K562 (cell line): ENCODE data around the gene INCA1. TPM values are rescaled to one million over a fixed set of nuclear protein-coding genes. Genes with fewer than 3 reads are reported as not detected.

Source experiments
- FOXA1 ChIP-seq: fragments of 450-650 bp; IDR thresholded peaks from 2 replicates; pipeline ENCODE4 v1.6.1; 2016; ENCODE audit warnings: mild to moderate bottlenecking, borderline replicate concordance
- FOXA3 ChIP-seq, 2 experiments: fragments of 450-650 bp in 1 of 2; sonication (generic) in 1 of 2; formaldehyde crosslinking; IDR thresholded peaks in 1 of 2; conservative IDR thresholded peaks in 1 of 2; 2 replicates each; pipeline versions ENCODE4 v1.4.0 to v1.8.0; 2020 to 2022; ENCODE audit warnings: mild to moderate bottlenecking in 2 of 2, missing genetic modification reagents in 1 of 2
- FUS ChIP-seq: fragments of 200-400 bp; formaldehyde crosslinking; optimal IDR thresholded peaks from 2 replicates; pipeline ENCODE3; 2017; ENCODE audit warnings: low read depth, low read length
- KHSRP ChIP-seq: fragments of 450-650 bp; IDR thresholded peaks from 2 replicates; pipeline ENCODE4 v1.6.1; 2017
- MEF2A ChIP-seq: IDR thresholded peaks from 2 replicates; pipeline ENCODE4 v1.6.1; 2011; ENCODE audit warnings: low read depth, mild to moderate bottlenecking, low read length, moderate library complexity; ENCODE audit not compliant: control insufficient read depth
- NCOA1 ChIP-seq: fragments of 450-650 bp; IDR thresholded peaks from 2 replicates; pipeline ENCODE4 v1.6.1; 2016; ENCODE audit warnings: low read depth
- NR2C2 ChIP-seq, 2 experiments: fragments of 200-800 bp in 1 of 2; sonication (Bioruptor generic) in 1 of 2; sonication (generic) in 1 of 2; formaldehyde crosslinking in 1 of 2; IDR thresholded peaks; 2 replicates each; pipeline versions ENCODE4 v1.6.1 to v1.8.0; 2016 to 2022; ENCODE audit warnings: mild to moderate bottlenecking in 1 of 2, missing compliant biosample characterization in 1 of 2, missing genetic modification characterization in 1 of 2, missing genetic modification reagents in 1 of 2
- NR3C1 ChIP-seq: sonication (generic); formaldehyde crosslinking; IDR thresholded peaks from 2 replicates; pipeline ENCODE4 v1.8.1; 2022; ENCODE audit warnings: missing genetic modification reagents
- POU5F1 ChIP-seq: fragments of 150-350 bp; IDR thresholded peaks from 2 replicates; pipeline ENCODE4 v1.6.1; 2014; ENCODE audit warnings: borderline replicate concordance, low read length, low read depth, mild to moderate bottlenecking; ENCODE audit not compliant: partially characterized antibody
- RAD51 ChIP-seq: fragments of 450-650 bp; IDR thresholded peaks from 2 replicates; pipeline ENCODE4 v1.7.1; 2016; ENCODE audit warnings: low read depth, mild to moderate bottlenecking, borderline replicate concordance
- RFX5 ChIP-seq: IDR thresholded peaks from 2 replicates; pipeline ENCODE4 v1.6.1; 2011; ENCODE audit warnings: low read depth, mild to moderate bottlenecking, improper control_type of control experiment, low read length
- SAFB ChIP-seq: fragments of 200-400 bp; formaldehyde crosslinking; IDR thresholded peaks from 2 replicates; pipeline ENCODE4 v1.6.1; 2017; ENCODE audit warnings: low read depth, low read length, borderline replicate concordance
- SETDB1 ChIP-seq: IDR thresholded peaks from one replicate; pipeline ENCODE4 v1.6.1; 2012; ENCODE audit warnings: low read length, control low read depth, inconsistent platforms
- SRSF3 ChIP-seq: fragments of 200-400 bp; formaldehyde crosslinking; IDR thresholded peaks from 2 replicates; pipeline ENCODE4 v1.6.1; 2016; ENCODE audit warnings: mild to moderate bottlenecking, low read length, moderate library complexity; ENCODE audit not compliant: insufficient read depth
- SRSF7 ChIP-seq: fragments of 200-400 bp; formaldehyde crosslinking; optimal IDR thresholded peaks from 2 replicates; pipeline ENCODE3; 2017; ENCODE audit warnings: mild to moderate bottlenecking, low read depth, low read length
- TCF7 ChIP-seq: sonication (generic); IDR thresholded peaks from 2 replicates; pipeline ENCODE4 v1.6.1; 2016; ENCODE audit warnings: antibody characterized with exemption, borderline replicate concordance
- ZBTB9 ChIP-seq: fragments of 450-650 bp; formaldehyde crosslinking; IDR thresholded peaks from 2 replicates; pipeline ENCODE4 v1.4.0; 2020; ENCODE audit warnings: mild to moderate bottlenecking, moderate library complexity
- ZC3H11A ChIP-seq: IDR thresholded peaks from 2 replicates; pipeline ENCODE4 v1.6.1; 2012; ENCODE audit warnings: low read depth, low read length, improper control_type of control experiment
- ZEB2 ChIP-seq: fragments of 450-650 bp; IDR thresholded peaks from 2 replicates; pipeline ENCODE4 v1.6.1; 2016
- ZNF274 ChIP-seq: IDR thresholded peaks from 2 replicates; pipeline ENCODE4 v1.6.1; 2011; ENCODE audit warnings: low read depth, mild to moderate bottlenecking, low read length, moderate library complexity, borderline replicate concordance
- ZNF766 ChIP-seq: fragments of 200-800 bp; sonication (Bioruptor generic); conservative IDR thresholded peaks from 2 replicates; pipeline ENCODE4 v1.6.1; 2016; ENCODE audit warnings: missing genetic modification characterization, missing compliant biosample characterization
- polyA plus RNA-seq, 8 experiments: library from polyadenylated mRNA; depleted of rRNA in 4 of 8; stranded (reverse) in 5 of 8; unstranded in 3 of 8; fragments of >200 nt; fragmentation: Nextera tagmentation in 2 of 8; fragmentation: Illumina TruSeq in 1 of 8; extraction: Ambion mirVana in 2 of 8; extraction: Trizol in 1 of 8; gene quantifications; 2 replicates each; pipeline versions ENCODE4 v1.2.1 to v1.2.3, GENCODE V29; 2011 to 2014; ENCODE audit warnings: inconsistent platforms in 1 of 8, missing spikeins in 1 of 8
- total RNA-seq, 7 experiments: library from RNA; depleted of rRNA in 6 of 7; stranded (reverse); fragments of >200 nt in 6 of 7; fragmentation: Illumina TruSeq in 2 of 7; extraction: Trizol in 2 of 7; gene quantifications; 2 replicates each; pipeline versions ENCODE4 v1.2.1 to v1.2.3, GENCODE V29; 2011 to 2021; ENCODE audit warnings: low replicate concordance in 1 of 7
- TF ChIP-seq, protein P1 (sequence below): fragments of 250-450 bp; sonication (Bioruptor Pico); IDR thresholded peaks from 2 replicates; pipeline ENCODE4 v1.9.0; 2021; ENCODE audit warnings: mild to moderate bottlenecking, inconsistent platforms
- TF ChIP-seq, protein P2 (sequence below): sonication (generic); formaldehyde crosslinking; IDR thresholded peaks from 2 replicates; pipeline ENCODE4 v1.8.1; 2023; ENCODE audit warnings: mild to moderate bottlenecking, missing genetic modification reagents

Gene INCA1
- total and polyA plus RNA-seq, 9 of the 15 experiments (the other 6 are each of a cell fraction or from before 2014, with no cell fraction given): 0.08 to 0.50 (median 0.13) TPM; not detected in 4

DNA sequence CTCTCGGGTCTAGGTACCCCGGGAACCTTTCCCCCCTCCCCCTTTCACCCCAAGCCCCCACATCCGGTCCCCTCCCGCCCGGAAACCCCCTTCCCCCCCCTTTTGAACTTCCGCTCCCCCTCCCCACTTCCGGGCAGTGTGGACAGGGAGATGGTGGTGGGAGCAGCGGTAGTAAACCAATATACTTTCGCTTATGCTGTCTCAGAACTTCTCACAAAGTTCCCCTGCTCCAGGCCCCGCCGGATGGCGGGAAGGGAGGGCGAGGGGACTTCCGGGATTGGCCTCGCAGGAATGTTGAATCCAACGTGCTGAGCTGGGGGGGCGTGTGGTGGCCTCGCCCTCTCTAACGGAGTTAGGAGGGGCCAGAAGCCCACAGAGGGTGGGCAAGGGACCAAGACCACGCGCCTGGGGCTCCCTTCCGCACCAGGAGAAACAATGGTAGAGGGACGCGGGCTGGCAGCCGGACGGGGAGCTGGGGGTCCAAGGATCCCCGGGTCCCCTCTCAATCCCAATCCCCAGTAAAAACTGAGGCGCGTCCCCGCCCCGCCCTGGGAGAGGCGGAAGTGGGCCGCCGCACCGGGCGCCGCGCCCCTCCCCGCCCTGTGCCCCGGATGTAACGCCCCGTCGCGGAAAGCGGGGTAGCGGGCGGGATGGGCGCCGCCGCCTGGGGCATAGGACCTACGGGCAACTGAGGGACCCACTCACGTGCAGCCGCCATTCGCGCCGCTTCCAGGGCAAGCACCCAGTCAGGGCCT lies 49.7 kb downstream of the INCA1 start (continued):
- TF ChIP-seq SRSF7: no peak
- TF ChIP-seq NR2C2 (CRISPR knock-in tag; IDR thresholded peaks at IDR 0.05): no peak
- TF ChIP-seq NR2C2 (tag; IDR thresholded peaks at IDR 0.05): 0 out of 2 replicates have a peak, but pooled peaks have one; percentile 40
- no peak for TF ChIP-seq SETDB1
- no peak for TF ChIP-seq TCF7
- 0 out of 4 replicates have a peak, but pooled peaks of 1 of the 2 experiments have one; percentile 33 for TF ChIP-seq FOXA3 (CRISPR knock-in tag; conservative IDR thresholded peaks at IDR 0.05 in 1 of 2, IDR thresholded peaks at IDR 0.05 in 1 of 2)
- TF ChIP-seq, protein P1, sequence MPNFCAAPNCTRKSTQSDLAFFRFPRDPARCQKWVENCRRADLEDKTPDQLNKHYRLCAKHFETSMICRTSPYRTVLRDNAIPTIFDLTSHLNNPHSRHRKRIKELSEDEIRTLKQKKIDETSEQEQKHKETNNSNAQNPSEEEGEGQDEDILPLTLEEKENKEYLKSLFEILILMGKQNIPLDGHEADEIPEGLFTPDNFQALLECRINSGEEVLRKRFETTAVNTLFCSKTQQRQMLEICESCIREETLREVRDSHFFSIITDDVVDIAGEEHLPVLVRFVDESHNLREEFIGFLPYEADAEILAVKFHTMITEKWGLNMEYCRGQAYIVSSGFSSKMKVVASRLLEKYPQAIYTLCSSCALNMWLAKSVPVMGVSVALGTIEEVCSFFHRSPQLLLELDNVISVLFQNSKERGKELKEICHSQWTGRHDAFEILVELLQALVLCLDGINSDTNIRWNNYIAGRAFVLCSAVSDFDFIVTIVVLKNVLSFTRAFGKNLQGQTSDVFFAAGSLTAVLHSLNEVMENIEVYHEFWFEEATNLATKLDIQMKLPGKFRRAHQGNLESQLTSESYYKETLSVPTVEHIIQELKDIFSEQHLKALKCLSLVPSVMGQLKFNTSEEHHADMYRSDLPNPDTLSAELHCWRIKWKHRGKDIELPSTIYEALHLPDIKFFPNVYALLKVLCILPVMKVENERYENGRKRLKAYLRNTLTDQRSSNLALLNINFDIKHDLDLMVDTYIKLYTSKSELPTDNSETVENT (CRISPR knock-in tag): no peak
- no peak for TF ChIP-seq POU5F1
- TF ChIP-seq ZNF274: no peak
- no peak for TF ChIP-seq RAD51
- no peak for TF ChIP-seq MEF2A
- no peak for TF ChIP-seq ZEB2
- TF ChIP-seq SAFB: no peak
- TF ChIP-seq ZNF766 (CRISPR knock-in tag): no peak
- TF ChIP-seq, protein P2, sequence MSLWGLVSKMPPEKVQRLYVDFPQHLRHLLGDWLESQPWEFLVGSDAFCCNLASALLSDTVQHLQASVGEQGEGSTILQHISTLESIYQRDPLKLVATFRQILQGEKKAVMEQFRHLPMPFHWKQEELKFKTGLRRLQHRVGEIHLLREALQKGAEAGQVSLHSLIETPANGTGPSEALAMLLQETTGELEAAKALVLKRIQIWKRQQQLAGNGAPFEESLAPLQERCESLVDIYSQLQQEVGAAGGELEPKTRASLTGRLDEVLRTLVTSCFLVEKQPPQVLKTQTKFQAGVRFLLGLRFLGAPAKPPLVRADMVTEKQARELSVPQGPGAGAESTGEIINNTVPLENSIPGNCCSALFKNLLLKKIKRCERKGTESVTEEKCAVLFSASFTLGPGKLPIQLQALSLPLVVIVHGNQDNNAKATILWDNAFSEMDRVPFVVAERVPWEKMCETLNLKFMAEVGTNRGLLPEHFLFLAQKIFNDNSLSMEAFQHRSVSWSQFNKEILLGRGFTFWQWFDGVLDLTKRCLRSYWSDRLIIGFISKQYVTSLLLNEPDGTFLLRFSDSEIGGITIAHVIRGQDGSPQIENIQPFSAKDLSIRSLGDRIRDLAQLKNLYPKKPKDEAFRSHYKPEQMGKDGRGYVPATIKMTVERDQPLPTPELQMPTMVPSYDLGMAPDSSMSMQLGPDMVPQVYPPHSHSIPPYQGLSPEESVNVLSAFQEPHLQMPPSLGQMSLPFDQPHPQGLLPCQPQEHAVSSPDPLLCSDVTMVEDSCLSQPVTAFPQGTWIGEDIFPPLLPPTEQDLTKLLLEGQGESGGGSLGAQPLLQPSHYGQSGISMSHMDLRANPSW (CRISPR knock-in tag): no peak
- no peak for TF ChIP-seq NR3C1
- no peak for TF ChIP-seq ZBTB9 (CRISPR knock-in tag)
- TF ChIP-seq NCOA1: no peak
- no peak for TF ChIP-seq FOXA1
- no peak for TF ChIP-seq RFX5
- no peak for TF ChIP-seq KHSRP
- TF ChIP-seq ZC3H11A: no peak
- 0 out of 2 replicates have a peak, but pooled peaks have one; percentile 65 for TF ChIP-seq SRSF3
- TF ChIP-seq FUS: no peak
